ENCODE measurements around the gene C12orf50. TPM values are rescaled to one million over a fixed set of nuclear protein-coding genes. Genes with fewer than 3 reads are reported as not detected.
"Not testable (repeated sequence)": the region's sequence is repeated elsewhere in the genome, so short reads cannot be mapped to it uniquely, and the experiment has no call there.

Gene C12orf50
- total RNA-seq, 4 donors from 2014 or later, result not detected

GRCh38 chr12:87960566-87960965 lies 68.6 kb downstream of the C12orf50 start:
- WGBS, 2 donors, result 27 to 37% methylated on average over 2 of the region's 2 CpGs
- DNase-seq (ENCODE audit: low spot score in 2 of 2), result no peak
- intact Hi-C loops (cut with DNase I; ENCODE audit: low total_unique reads), result no loop called here
- no peak overlapping the region for H3K4me3 ChIP-seq (ENCODE audit: low read depth, poor library complexity, severe bottlenecking)
- no peak for TF ChIP-seq POLR2A (IDR thresholded peaks at IDR 0.05)
- TF ChIP-seq, protein P1, sequence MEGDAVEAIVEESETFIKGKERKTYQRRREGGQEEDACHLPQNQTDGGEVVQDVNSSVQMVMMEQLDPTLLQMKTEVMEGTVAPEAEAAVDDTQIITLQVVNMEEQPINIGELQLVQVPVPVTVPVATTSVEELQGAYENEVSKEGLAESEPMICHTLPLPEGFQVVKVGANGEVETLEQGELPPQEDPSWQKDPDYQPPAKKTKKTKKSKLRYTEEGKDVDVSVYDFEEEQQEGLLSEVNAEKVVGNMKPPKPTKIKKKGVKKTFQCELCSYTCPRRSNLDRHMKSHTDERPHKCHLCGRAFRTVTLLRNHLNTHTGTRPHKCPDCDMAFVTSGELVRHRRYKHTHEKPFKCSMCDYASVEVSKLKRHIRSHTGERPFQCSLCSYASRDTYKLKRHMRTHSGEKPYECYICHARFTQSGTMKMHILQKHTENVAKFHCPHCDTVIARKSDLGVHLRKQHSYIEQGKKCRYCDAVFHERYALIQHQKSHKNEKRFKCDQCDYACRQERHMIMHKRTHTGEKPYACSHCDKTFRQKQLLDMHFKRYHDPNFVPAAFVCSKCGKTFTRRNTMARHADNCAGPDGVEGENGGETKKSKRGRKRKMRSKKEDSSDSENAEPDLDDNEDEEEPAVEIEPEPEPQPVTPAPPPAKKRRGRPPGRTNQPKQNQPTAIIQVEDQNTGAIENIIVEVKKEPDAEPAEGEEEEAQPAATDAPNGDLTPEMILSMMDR (IDR thresholded peaks at IDR 0.05), result no peak

GRCh38 chr12:87954028-87954427 lies 75.2 kb downstream of the C12orf50 start:
- intact Hi-C loops (cut with DNase I; ENCODE audit: low total_unique reads); DNase-seq (ENCODE audit: low spot score in 2 of 2); H3K4me3 ChIP-seq (ENCODE audit: low read depth, poor library complexity, severe bottlenecking): not testable (repeated sequence)
- WGBS, 2 donors, result 95 to 97% methylated on average over 7 of the region's 7 CpGs

- no peak overlapping the region for H3K4me3 ChIP-seq (ENCODE audit: low read depth, poor library complexity, severe bottlenecking)
- TF ChIP-seq, protein P1 (IDR thresholded peaks at IDR 0.05), result no peak
- TF ChIP-seq POLR2A (IDR thresholded peaks at IDR 0.05), result no peak
- intact Hi-C loops (cut with DNase I; ENCODE audit: low total_unique reads), result no loop called here
- no peak for DNase-seq (ENCODE audit: low spot score in 2 of 2)
- WGBS, 2 donors, result 1 to 7% methylated on average over 3 of the region's 3 CpGs
These were observed 75.8 kb downstream of the C12orf50 start for GRCh38 chr12:87953256-87953860.

DNA sequence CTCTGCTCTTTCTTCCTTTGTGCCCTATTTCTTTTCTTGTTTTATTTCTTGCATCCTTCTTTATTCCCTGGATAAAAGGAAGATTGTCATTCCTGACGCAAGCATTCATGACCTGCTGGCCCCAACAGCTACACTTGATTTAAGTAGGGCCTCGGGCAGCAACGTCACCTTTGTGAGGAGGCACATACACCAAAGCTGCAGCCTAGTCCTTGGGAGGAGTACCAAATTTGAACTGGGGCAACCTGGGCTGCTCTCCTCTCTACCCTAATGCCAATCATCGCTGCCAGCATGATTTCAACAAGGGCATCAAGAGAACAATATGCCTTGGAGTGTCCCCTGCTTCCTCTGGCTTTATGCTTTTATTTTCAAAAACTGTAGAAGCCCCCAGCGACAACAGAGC lies 76.4 kb downstream of the C12orf50 start:
- intact Hi-C loops (cut with DNase I; ENCODE audit: low total_unique reads), result no loop called here
- DNase-seq (ENCODE audit: low spot score in 2 of 2), result no peak
- TF ChIP-seq, protein P1 (IDR thresholded peaks at IDR 0.05), result no peak
- no peak for TF ChIP-seq POLR2A (IDR thresholded peaks at IDR 0.05)
- 45 to 49% methylated on average over 5 of the region's 5 CpGs for WGBS, 2 donors
- H3K4me3 ChIP-seq (ENCODE audit: low read depth, poor library complexity, severe bottlenecking), result no peak overlapping the region

GRCh38 chr12:87952223-87952622 lies 77.0 kb downstream of the C12orf50 start:
- intact Hi-C loops (cut with DNase I; ENCODE audit: low total_unique reads), result no loop called here
- DNase-seq (ENCODE audit: low spot score in 2 of 2), result no peak
- 59 to 82% methylated on average over 2 of the region's 2 CpGs for WGBS, 2 donors
- TF ChIP-seq, protein P1 (IDR thresholded peaks at IDR 0.05), result no peak
- no peak for TF ChIP-seq POLR2A (IDR thresholded peaks at IDR 0.05)
- H3K4me3 ChIP-seq (ENCODE audit: low read depth, poor library complexity, severe bottlenecking), result no peak overlapping the region

GRCh38 chr12:87943762-87944161 lies 85.4 kb downstream of the C12orf50 start:
- intact Hi-C loops (cut with DNase I; ENCODE audit: low total_unique reads), result no loop called here
- no peak for DNase-seq (ENCODE audit: low spot score in 2 of 2)
- no peak overlapping the region for H3K4me3 ChIP-seq (ENCODE audit: low read depth, poor library complexity, severe bottlenecking)
- WGBS, 2 donors, result 51 to 59% methylated on average over 3 of the region's 3 CpGs
- TF ChIP-seq, protein P1 (IDR thresholded peaks at IDR 0.05), result no peak
- no peak for TF ChIP-seq POLR2A (IDR thresholded peaks at IDR 0.05)

Data from lower leg skin (tissue), 4 donors.